ENCODE data around the gene BCOR. TPM values are rescaled to one million over a fixed set of nuclear protein-coding genes. Genes with fewer than 3 reads are reported as not detected.
A peak's percentile ranks its signal among the peaks of the same experiment; 100 is the strongest.

Gene BCOR
- total RNA-seq, 1 experiment from 2014 or later, result 58.8 TPM

GRCh38 chrX:40072246-40072645 is 25.5 kb downstream of the BCOR start:
- Histone ChIP-seq H3K4me3 (ENCODE audit: low read depth, low read length, poor library complexity, severe bottlenecking) (no peak overlapping the region), H3K9me3 (ENCODE audit: low read depth, low read length, poor library complexity, severe bottlenecking) (no peaks in the 10 kb centered on the region), H3K4me1 (ENCODE audit: insufficient read depth, low read length, poor library complexity, severe bottlenecking) (no peaks in the 10 kb centered on the region), H3K36me3 (ENCODE audit: insufficient read depth, low read length, poor library complexity, severe bottlenecking) (peaks cover 45% of the 10 kb centered on the region), H3K27me3 (replicated peaks; ENCODE audit: insufficient read depth, low read depth, low read length, poor library complexity) (no peaks in the 10 kb centered on the region), H3K27ac (ENCODE audit: low read depth, low read length, poor library complexity, severe bottlenecking) (no peak overlapping the region)
- ChIA-PET CTCF (no interaction called here), POLR2A (ENCODE audit: low non-redundant PET) (no interaction called here)
- intact Hi-C loops (cut with micrococcal nuclease; ENCODE audit: unreplicated experiment), result no loop called here
- no peak for DNase-seq (ENCODE audit: low spot score)
- no TSS peak for BruUV-seq (replicated peaks)
- TF ChIP-seq EZH2 (IDR thresholded peaks at IDR 0.05; ENCODE audit: borderline replicate concordance, low read depth, low read length, poor library complexity, severe bottlenecking), result no peak
- TF ChIP-seq CTCF (conservative IDR thresholded peaks at IDR 0.05; ENCODE audit: low read depth, low read length), result no peak

GRCh38 chrX:40068048-40068447 is 29.7 kb downstream of the BCOR start:
- DNase-seq (ENCODE audit: low spot score), result peak; percentile 41
- ChIA-PET CTCF (no interaction called here), POLR2A (ENCODE audit: low non-redundant PET) (no interaction called here)
- peaks cover 35% of the 10 kb centered on the region for H3K36me3 ChIP-seq (ENCODE audit: insufficient read depth, low read length, poor library complexity, severe bottlenecking)
- intact Hi-C loops (cut with micrococcal nuclease; ENCODE audit: unreplicated experiment), result no loop called here
- no peaks in the 10 kb centered on the region for H3K9me3 ChIP-seq (ENCODE audit: low read depth, low read length, poor library complexity, severe bottlenecking)
- H3K27ac ChIP-seq (ENCODE audit: low read depth, low read length, poor library complexity, severe bottlenecking), result no peak overlapping the region
- TF ChIP-seq CTCF (conservative IDR thresholded peaks at IDR 0.05; ENCODE audit: low read depth, low read length) (no peak), EZH2 (IDR thresholded peaks at IDR 0.05; ENCODE audit: borderline replicate concordance, low read depth, low read length, poor library complexity, severe bottlenecking) (no peak)
- no peaks in the 10 kb centered on the region for H3K4me1 ChIP-seq (ENCODE audit: insufficient read depth, low read length, poor library complexity, severe bottlenecking)
- no peak overlapping the region for H3K4me3 ChIP-seq (ENCODE audit: low read depth, low read length, poor library complexity, severe bottlenecking)
- no peaks in the 10 kb centered on the region for H3K27me3 ChIP-seq (replicated peaks; ENCODE audit: insufficient read depth, low read depth, low read length, poor library complexity)
- no TSS peak for BruUV-seq (replicated peaks)

- no TSS peak for BruUV-seq (replicated peaks)
- intact Hi-C loops (cut with micrococcal nuclease; ENCODE audit: unreplicated experiment), result no loop called here
- no peak overlapping the region for H3K27ac ChIP-seq (ENCODE audit: low read depth, low read length, poor library complexity, severe bottlenecking)
- no peak for DNase-seq (ENCODE audit: low spot score)
- TF ChIP-seq CTCF (conservative IDR thresholded peaks at IDR 0.05; ENCODE audit: low read depth, low read length) (no peak), EZH2 (IDR thresholded peaks at IDR 0.05; ENCODE audit: borderline replicate concordance, low read depth, low read length, poor library complexity, severe bottlenecking) (no peak)
- ChIA-PET CTCF (no interaction called here), POLR2A (ENCODE audit: low non-redundant PET) (no interaction called here)
- peaks cover 35% of the 10 kb centered on the region for H3K36me3 ChIP-seq (ENCODE audit: insufficient read depth, low read length, poor library complexity, severe bottlenecking)
- H3K9me3 ChIP-seq (ENCODE audit: low read depth, low read length, poor library complexity, severe bottlenecking), result no peaks in the 10 kb centered on the region
- no peaks in the 10 kb centered on the region for H3K4me1 ChIP-seq (ENCODE audit: insufficient read depth, low read length, poor library complexity, severe bottlenecking)
- H3K27me3 ChIP-seq (replicated peaks; ENCODE audit: insufficient read depth, low read depth, low read length, poor library complexity), result no peaks in the 10 kb centered on the region
- H3K4me3 ChIP-seq (ENCODE audit: low read depth, low read length, poor library complexity, severe bottlenecking), result no peak overlapping the region
Measured at GRCh38 chrX:40066700-40067099, 31.1 kb downstream of the BCOR start.
